ENCODE measurements around the gene PPP1R9A.

GRCh38 chr7:95157381-95157780 is 250.0 kb downstream of the PPP1R9A start:
- TF ChIP-seq, protein P1, sequence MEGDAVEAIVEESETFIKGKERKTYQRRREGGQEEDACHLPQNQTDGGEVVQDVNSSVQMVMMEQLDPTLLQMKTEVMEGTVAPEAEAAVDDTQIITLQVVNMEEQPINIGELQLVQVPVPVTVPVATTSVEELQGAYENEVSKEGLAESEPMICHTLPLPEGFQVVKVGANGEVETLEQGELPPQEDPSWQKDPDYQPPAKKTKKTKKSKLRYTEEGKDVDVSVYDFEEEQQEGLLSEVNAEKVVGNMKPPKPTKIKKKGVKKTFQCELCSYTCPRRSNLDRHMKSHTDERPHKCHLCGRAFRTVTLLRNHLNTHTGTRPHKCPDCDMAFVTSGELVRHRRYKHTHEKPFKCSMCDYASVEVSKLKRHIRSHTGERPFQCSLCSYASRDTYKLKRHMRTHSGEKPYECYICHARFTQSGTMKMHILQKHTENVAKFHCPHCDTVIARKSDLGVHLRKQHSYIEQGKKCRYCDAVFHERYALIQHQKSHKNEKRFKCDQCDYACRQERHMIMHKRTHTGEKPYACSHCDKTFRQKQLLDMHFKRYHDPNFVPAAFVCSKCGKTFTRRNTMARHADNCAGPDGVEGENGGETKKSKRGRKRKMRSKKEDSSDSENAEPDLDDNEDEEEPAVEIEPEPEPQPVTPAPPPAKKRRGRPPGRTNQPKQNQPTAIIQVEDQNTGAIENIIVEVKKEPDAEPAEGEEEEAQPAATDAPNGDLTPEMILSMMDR (IDR thresholded peaks at IDR 0.05 in 4 of 5, conservative IDR thresholded peaks at IDR 0.05 in 1 of 5): no peak
- no peak for TF ChIP-seq POLR2A (IDR thresholded peaks at IDR 0.05)
